A549 (cell line): Measurements from ENCODE around the gene GRIA1. TPM values are rescaled to one million over a fixed set of nuclear protein-coding genes. Genes with fewer than 3 reads are reported as not detected.

ENCODE experiments used
- ATAC-seq, 2 experiments: fragments of 200-7000 bp in 1 of 2; fragments of >200 bp in 1 of 2; cut with Nextera tagmentation in 1 of 2; cut with Tn5 transposase in 1 of 2; 3 replicates each; pipeline versions ENCODE4 v1.8.0 to v1.9.1; 2018 to 2020; ENCODE audit warnings: mild to moderate bottlenecking in 1 of 2, moderate library complexity in 1 of 2
- CTCF ChIA-PET: fragments of 300-600 bp; sonication (Branson Sonifier 250); formaldehyde crosslinking; extraction: SDS; loops from one replicate; lab custom pipeline; 2021; ENCODE audit warnings: antibody characterized with exemption, inconsistent platforms; lab: Yijun Ruan, JAX
- POLR2A ChIA-PET: fragments of 350-600 bp; formaldehyde crosslinking; extraction: SDS; loops from one replicate; lab custom pipeline; 2021; ENCODE audit warnings: antibody characterized with exemption, inconsistent platforms; lab: Yijun Ruan, JAX
- DNase-seq, 2 experiments: peaks; one replicate each; pipeline versions ENCODE4 v3.0.0 to v3.0.0-alpha.2; 2011 to 2016; ENCODE audit warnings: low read depth in 1 of 2, low spot score in 1 of 2
- FAIRE-seq: peaks from 2 replicates; lab custom pipeline; 2011; peaks lifted over from hg19 to GRCh38; lab: Jason Lieb, UNC
- H3K27ac ChIP-seq, 2 experiments: fragments of >200 bp; sonication (Bioruptor Twin); formaldehyde crosslinking; 3 replicates each; pipeline ENCODE4 v1.5.1; 2016 to 2017
- H3K4me1 ChIP-seq: fragments of >200 bp; sonication (Bioruptor Twin); formaldehyde crosslinking; 3 replicates; pipeline ENCODE4 v1.6.1; 2016
- H3K4me2 ChIP-seq: fragments of >200 bp; sonication (Bioruptor Twin); formaldehyde crosslinking; 3 replicates; pipeline ENCODE4 v1.6.1; 2016
- H3K4me3 ChIP-seq: fragments of >200 bp; sonication (Bioruptor Twin); formaldehyde crosslinking; 3 replicates; pipeline ENCODE4 v1.5.1; 2016
- H3K9me3 ChIP-seq: fragments of >200 bp; sonication (Bioruptor Twin); formaldehyde crosslinking; 3 replicates; pipeline ENCODE4 v1.6.1; 2016
- CBX8 ChIP-seq: fragments of 200-600 bp; sonication (generic); IDR thresholded peaks from 2 replicates; pipeline ENCODE4 v1.6.1; 2016
- CEBPB ChIP-seq, 2 experiments: fragments of >200 bp in 1 of 2; sonication (Bioruptor Twin) in 1 of 2; formaldehyde crosslinking in 1 of 2; IDR thresholded peaks; 2 replicates each; pipeline ENCODE4 v1.6.1; 2012 to 2016
- CHD2 ChIP-seq: fragments of 150-350 bp; IDR thresholded peaks from 2 replicates; pipeline ENCODE4 v1.6.1; 2014; ENCODE audit warnings: low read length; ENCODE audit not compliant: partially characterized antibody
- CHD4 ChIP-seq: fragments of 200-600 bp; sonication (generic); IDR thresholded peaks from 2 replicates; pipeline ENCODE4 v1.6.1; 2016; ENCODE audit warnings: antibody characterized with exemption, mild to moderate bottlenecking, borderline replicate concordance
- FOSB ChIP-seq: fragments of 250-450 bp; sonication (Bioruptor Pico); IDR thresholded peaks from 2 replicates; pipeline ENCODE4 v1.5.0; 2020; ENCODE audit warnings: mild to moderate bottlenecking, moderate library complexity
- FOXS1 ChIP-seq: fragments of 250-450 bp; sonication (Bioruptor Pico); IDR thresholded peaks from 2 replicates; pipeline ENCODE4 v1.5.0; 2020; ENCODE audit warnings: mild to moderate bottlenecking, moderate library complexity
- GATA3 ChIP-seq: IDR thresholded peaks from 2 replicates; pipeline ENCODE4 v1.6.1; 2012; ENCODE audit warnings: borderline replicate concordance
- HOXA7 ChIP-seq: fragments of 250-450 bp; sonication (Bioruptor Pico); IDR thresholded peaks from 2 replicates; pipeline ENCODE4 v1.5.0; 2020; ENCODE audit warnings: mild to moderate bottlenecking, moderate library complexity
- HOXB13 ChIP-seq: fragments of 250-450 bp; sonication (Bioruptor Pico); IDR thresholded peaks from 2 replicates; pipeline ENCODE4 v1.5.0; 2020; ENCODE audit warnings: low read depth, mild to moderate bottlenecking, moderate library complexity
- HOXB5 ChIP-seq: fragments of 250-450 bp; sonication (Bioruptor Pico); IDR thresholded peaks from 2 replicates; pipeline ENCODE4 v1.5.0; 2020; ENCODE audit warnings: mild to moderate bottlenecking, moderate library complexity
- JUNB ChIP-seq: fragments of >200 bp; sonication (Bioruptor Twin); formaldehyde crosslinking; IDR thresholded peaks from 2 replicates; pipeline ENCODE4 v1.6.1; 2016
- KDM1A ChIP-seq: fragments of 200-600 bp; sonication (generic); IDR thresholded peaks from 2 replicates; pipeline ENCODE4 v1.6.1; 2016; ENCODE audit warnings: low read depth, mild to moderate bottlenecking
- MAFK ChIP-seq: fragments of 450-650 bp; IDR thresholded peaks from 2 replicates; pipeline ENCODE4 v1.6.1; 2014; ENCODE audit not compliant: partially characterized antibody
- MAX ChIP-seq: IDR thresholded peaks from 2 replicates; pipeline ENCODE4 v1.6.1; 2012
- MAZ ChIP-seq: fragments of 150-350 bp; IDR thresholded peaks from 2 replicates; pipeline ENCODE4 v1.6.1; 2014; ENCODE audit warnings: antibody characterized with exemption, low read depth, low read length, borderline replicate concordance
- MYC ChIP-seq: IDR thresholded peaks from 2 replicates; pipeline ENCODE4 v1.6.1; 2012; ENCODE audit warnings: mild to moderate bottlenecking, inconsistent platforms, low read length, improper control_type of control experiment, borderline replicate concordance
- NFE2L2 ChIP-seq: fragments of 150-350 bp; conservative IDR thresholded peaks from 2 replicates; pipeline ENCODE4 v1.6.1; 2014; ENCODE audit warnings: low read length
- RAD21 ChIP-seq, 2 experiments: fragments of >200 bp in 1 of 2; sonication (Bioruptor Twin) in 1 of 2; formaldehyde crosslinking in 1 of 2; IDR thresholded peaks in 1 of 2; conservative IDR thresholded peaks in 1 of 2; 2 replicates in 1 of 2; 3 replicates in 1 of 2; pipeline ENCODE4 v1.6.1; 2012 to 2018; ENCODE audit warnings: inconsistent platforms in 1 of 2
- RARB ChIP-seq: fragments of 250-450 bp; sonication (Bioruptor Pico); IDR thresholded peaks from 2 replicates; pipeline ENCODE4 v1.8.0; 2021; ENCODE audit warnings: mild to moderate bottlenecking, moderate library complexity
- RFX5 ChIP-seq: fragments of 450-650 bp; IDR thresholded peaks from 2 replicates; pipeline ENCODE4 v1.7.1; 2014; ENCODE audit warnings: antibody characterized with exemption, mild to moderate bottlenecking, moderate library complexity
- RNF2 ChIP-seq: fragments of 200-600 bp; sonication (generic); IDR thresholded peaks from 2 replicates; pipeline ENCODE4 v1.6.1; 2016; ENCODE audit warnings: low read depth, mild to moderate bottlenecking, antibody characterized with exemption, moderate library complexity, borderline replicate concordance
- SMC3 ChIP-seq: fragments of >200 bp; sonication (Bioruptor Twin); formaldehyde crosslinking; IDR thresholded peaks from 3 replicates; pipeline ENCODE4 v1.6.1; 2018; ENCODE audit warnings: inconsistent platforms
- ZNF302 ChIP-seq: fragments of 250-450 bp; sonication (Bioruptor Pico); IDR thresholded peaks from 2 replicates; pipeline ENCODE4 v1.9.0; 2021; ENCODE audit warnings: inconsistent platforms, mild to moderate bottlenecking, moderate library complexity
- ZSCAN20 ChIP-seq: fragments of 250-450 bp; sonication (Bioruptor Pico); IDR thresholded peaks from 2 replicates; pipeline ENCODE4 v1.8.0; 2022; ENCODE audit warnings: mild to moderate bottlenecking, moderate library complexity
- WGBS: methylation state at CpG from one replicate; pipeline ENCODE4 v1.1.6; 2017; ENCODE audit errors: missing lambda C conversion rate; 5-methylcytosine and 5-hydroxymethylcytosine counted together
- polyA plus RNA-seq, 4 experiments: library from polyadenylated mRNA; depleted of rRNA in 3 of 4; stranded (reverse); fragments of >200 nt; fragmentation: RNase III in 1 of 4; extraction: RNeasy Plus Mini Kit Qiagen cat#74134 plus additional on column Dnase treatment in 1 of 4; gene quantifications; 2 replicates in 3 of 4; 3 replicates in 1 of 4; pipeline ENCODE4 v1.2.3, GENCODE V29; 2011 to 2017
- TF ChIP-seq, protein P1 (sequence below): fragments of >200 bp; sonication (Bioruptor Twin); formaldehyde crosslinking; IDR thresholded peaks from 2 replicates; pipeline ENCODE4 v1.6.1; 2016
- TF ChIP-seq, protein P2 (sequence below): fragments of 250-450 bp; sonication (Bioruptor Pico); IDR thresholded peaks from 2 replicates; pipeline ENCODE4 v1.5.0; 2020; ENCODE audit warnings: low read depth, mild to moderate bottlenecking, moderate library complexity
- TF ChIP-seq, protein P3 (sequence below): fragments of 150-350 bp; IDR thresholded peaks from 2 replicates; pipeline ENCODE4 v1.6.1; 2014; ENCODE audit warnings: low read depth, mild to moderate bottlenecking, low read length

Gene GRIA1
- polyA plus RNA-seq, 2 of the 4 experiments (the other 2 are of a cell fraction), result not detected

GRCh38 chr5:153555420-153556114 is 65.1 kb downstream of the GRIA1 start:
- CTCF ChIA-PET, result interaction anchor here (0.9 kb wide), 1 partner anchor 8 kb away, joined by 3 read pairs; no protein-coding TSS in a partner anchor
- Histone ChIP-seq H3K27ac (no peak overlapping the region), H3K9me3 (no peaks in the 10 kb centered on the region), H3K4me3 (no peak overlapping the region), H3K4me1 (peaks cover 22% of the 10 kb centered on the region), H3K4me2 (no peak overlapping the region)
- POLR2A ChIA-PET, result no interaction called here
- FAIRE-seq, result no peak
- no peak for ATAC-seq
- DNase-seq, result no peak
- no peak for TF ChIP-seq CEBPB (IDR thresholded peaks at IDR 0.05)
- 42% methylated on average over 6 of the region's 6 CpGs for WGBS

DNA sequence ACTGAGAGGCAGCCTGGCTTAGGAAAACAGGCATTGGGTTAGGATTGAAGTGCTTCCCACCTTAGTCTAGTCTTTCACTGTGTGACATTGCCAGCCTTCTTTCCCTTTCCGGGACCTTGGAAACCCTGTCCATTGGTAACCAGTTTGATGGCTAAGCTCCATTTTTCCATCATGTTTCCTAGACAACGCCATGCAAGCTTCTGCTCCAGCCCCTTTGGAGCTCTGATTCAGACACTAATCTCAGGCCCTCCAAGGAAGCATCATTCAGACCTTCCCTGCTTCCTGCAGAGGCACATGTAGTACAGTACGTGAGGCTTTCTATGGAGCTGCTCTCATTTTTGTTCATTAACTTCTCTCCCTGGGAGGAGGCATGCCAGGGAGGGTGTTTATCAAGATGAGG is 68.5 kb downstream of the GRIA1 start:
- no peaks in the 10 kb centered on the region for H3K9me3 ChIP-seq
- FAIRE-seq (no peak), ATAC-seq (no peak), DNase-seq (no peak)
- no peak overlapping the region for H3K4me2 ChIP-seq
- CTCF ChIA-PET, result interaction anchor here (1.4 kb wide), 1 partner anchor 10 kb away, joined by 3 read pairs; no protein-coding TSS in a partner anchor
- no peak for TF ChIP-seq CHD2
- TF ChIP-seq FOXS1 (CRISPR knock-in tag), result no peak
- no peak for TF ChIP-seq GATA3
- no peak for TF ChIP-seq ZSCAN20
- TF ChIP-seq HOXB5 (CRISPR knock-in tag), result no peak
- TF ChIP-seq, protein P1, sequence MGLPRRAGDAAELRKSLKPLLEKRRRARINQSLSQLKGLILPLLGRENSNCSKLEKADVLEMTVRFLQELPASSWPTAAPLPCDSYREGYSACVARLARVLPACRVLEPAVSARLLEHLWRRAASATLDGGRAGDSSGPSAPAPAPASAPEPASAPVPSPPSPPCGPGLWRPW, result no peak
- TF ChIP-seq, protein P2, sequence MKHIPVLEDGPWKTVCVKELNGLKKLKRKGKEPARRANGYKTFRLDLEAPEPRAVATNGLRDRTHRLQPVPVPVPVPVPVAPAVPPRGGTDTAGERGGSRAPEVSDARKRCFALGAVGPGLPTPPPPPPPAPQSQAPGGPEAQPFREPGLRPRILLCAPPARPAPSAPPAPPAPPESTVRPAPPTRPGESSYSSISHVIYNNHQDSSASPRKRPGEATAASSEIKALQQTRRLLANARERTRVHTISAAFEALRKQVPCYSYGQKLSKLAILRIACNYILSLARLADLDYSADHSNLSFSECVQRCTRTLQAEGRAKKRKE (CRISPR knock-in tag), result no peak
- no peak for TF ChIP-seq KDM1A
- no peak for TF ChIP-seq MAZ
- TF ChIP-seq MYC, result no peak
- no peak overlapping the region for H3K27ac ChIP-seq
- H3K4me1 ChIP-seq, result no peaks in the 10 kb centered on the region
- WGBS, result 25% methylated on average over 3 of the region's 3 CpGs
- H3K4me3 ChIP-seq, result no peak overlapping the region
- POLR2A ChIA-PET, result no interaction called here

GRCh38 chr5:153559926-153560325 is 69.5 kb downstream of the GRIA1 start:
- H3K4me1 ChIP-seq, result no peaks in the 10 kb centered on the region
- no peaks in the 10 kb centered on the region for H3K9me3 ChIP-seq
- DNase-seq (no peak), FAIRE-seq (no peak), ATAC-seq (no peak)
- WGBS, result 0% methylated on average over 1 of the region's 1 CpG
- POLR2A ChIA-PET, result no interaction called here
- no peak overlapping the region for H3K4me2 ChIP-seq
- no peak overlapping the region for H3K4me3 ChIP-seq
- no peak overlapping the region for H3K27ac ChIP-seq
- TF ChIP-seq, protein P2 (CRISPR knock-in tag), result no peak
- TF ChIP-seq, protein P3, sequence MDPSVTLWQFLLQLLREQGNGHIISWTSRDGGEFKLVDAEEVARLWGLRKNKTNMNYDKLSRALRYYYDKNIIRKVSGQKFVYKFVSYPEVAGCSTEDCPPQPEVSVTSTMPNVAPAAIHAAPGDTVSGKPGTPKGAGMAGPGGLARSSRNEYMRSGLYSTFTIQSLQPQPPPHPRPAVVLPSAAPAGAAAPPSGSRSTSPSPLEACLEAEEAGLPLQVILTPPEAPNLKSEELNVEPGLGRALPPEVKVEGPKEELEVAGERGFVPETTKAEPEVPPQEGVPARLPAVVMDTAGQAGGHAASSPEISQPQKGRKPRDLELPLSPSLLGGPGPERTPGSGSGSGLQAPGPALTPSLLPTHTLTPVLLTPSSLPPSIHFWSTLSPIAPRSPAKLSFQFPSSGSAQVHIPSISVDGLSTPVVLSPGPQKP, result no peak
- TF ChIP-seq CBX8 (no peak), MAFK (no peak), RNF2 (no peak), RAD21 (conservative IDR thresholded peaks at IDR 0.05 in 1 of 2, IDR thresholded peaks at IDR 0.05 in 1 of 2) (no peak), KDM1A (no peak), HOXA7 (CRISPR knock-in tag) (no peak), CHD4 (no peak), NFE2L2 (no peak), ZNF302 (CRISPR knock-in tag) (no peak), SMC3 (no peak), HOXB13 (CRISPR knock-in tag) (no peak), MAX (no peak), RFX5 (no peak), FOSB (no peak), CHD2 (no peak), RARB (CRISPR knock-in tag) (no peak), JUNB (no peak)
- CTCF ChIA-PET, result interaction anchor here (1.4 kb wide), 2 partner anchors 11 to 36 kb away, joined by 3 to 4 read pairs; no protein-coding TSS in a partner anchor
